Temporal lobe (tissue), 2 donors: Measurements from ENCODE around the gene FZR1. TPM values are rescaled to one million over a fixed set of nuclear protein-coding genes. Genes with fewer than 3 reads are reported as not detected.

Experiments
- small RNA-seq: library from RNA; depleted of rRNA; stranded (forward); fragments of <200 nt; gene quantifications from one replicate; pipeline ENCODE3, GENCODE V24; 2014; ENCODE audit warnings: low replicate concordance
- total RNA-seq: library from RNA; depleted of rRNA; stranded (reverse); fragments of >200 nt; gene quantifications from one replicate; pipeline ENCODE4 v1.2.3, GENCODE V29; 2014

The FZR1 gene
- total RNA-seq, 1 donor from 2014 or later = 27.5 TPM

Small RNA genes lying within 50 kb of the gene (small RNA-seq; reads per million reads assigned to genes)
- gene AC005786.1 (not detected), gene RF00212 (not detected)

Other genes starting within 250 kb of the FZR1 start
- gene NFIC, start 139.7 kb upstream of the FZR1 start, total RNA-seq = 7.1 TPM
- gene SMIM24, start 25.8 kb upstream of the FZR1 start, total RNA-seq = 0.25 TPM
- gene SMIM44, start 22.9 kb upstream of the FZR1 start, total RNA-seq = not detected
- gene DOHH, start 5.6 kb upstream of the FZR1 start, total RNA-seq = 11.6 TPM
- gene TEKTIP1, start 32.9 kb downstream of the FZR1 start, total RNA-seq = not detected
- 24.6 TPM for gene MFSD12, start 51.3 kb downstream of the FZR1 start, total RNA-seq
- gene HMG20B, start 66.6 kb downstream of the FZR1 start, total RNA-seq = 9.6 TPM
- 0.25 TPM for gene GIPC3, start 79.2 kb downstream of the FZR1 start, total RNA-seq
- gene TBXA2R, start 100.6 kb downstream of the FZR1 start, total RNA-seq = 0.25 TPM
- gene CACTIN, start 120.5 kb downstream of the FZR1 start, total RNA-seq = 16.2 TPM
- gene PIP5K1C, start 194.2 kb downstream of the FZR1 start, total RNA-seq = 22.4 TPM
- gene TJP3, start 202.1 kb downstream of the FZR1 start, total RNA-seq = under 0.01 TPM